ENCODE measurements around the gene BRINP3.

Gene BRINP3

DNA sequence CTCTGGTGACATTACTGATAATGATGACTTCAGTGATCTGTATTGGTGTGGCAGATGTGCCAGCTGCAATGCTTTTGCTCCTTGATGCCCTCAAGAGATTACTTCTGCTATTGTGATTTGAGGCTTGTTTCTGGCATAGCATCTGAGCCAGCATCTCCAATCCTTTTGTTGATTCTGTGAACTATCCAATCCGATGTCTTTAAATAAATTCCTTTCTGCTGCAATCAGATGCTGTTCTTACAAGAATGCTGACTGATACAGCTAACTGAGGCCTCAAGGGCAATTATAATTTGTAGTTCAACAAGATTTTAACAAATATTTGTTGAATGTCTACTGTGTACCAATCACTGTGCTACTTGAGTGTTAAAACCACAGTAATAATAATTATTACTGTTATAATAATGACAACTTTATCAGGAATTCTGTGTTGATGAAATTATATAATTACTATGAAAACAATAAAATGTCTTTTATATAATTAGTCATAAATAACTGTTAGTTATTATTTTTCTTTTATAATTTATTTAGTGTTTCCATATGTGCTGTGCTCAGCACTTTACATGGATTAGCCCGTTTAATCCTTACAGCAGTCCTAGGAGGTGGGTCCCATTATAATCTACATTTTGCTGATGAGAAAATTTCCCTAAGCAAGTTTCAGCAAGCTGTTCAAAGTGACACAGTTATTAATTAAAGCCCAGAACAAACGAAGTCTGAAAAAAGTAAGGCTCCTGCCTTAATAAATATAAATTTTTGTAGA, 308.2 kb downstream of the BRINP3 start:
- TF ChIP-seq CTCF (IDR thresholded peaks at IDR 0.05): no peak

DNA sequence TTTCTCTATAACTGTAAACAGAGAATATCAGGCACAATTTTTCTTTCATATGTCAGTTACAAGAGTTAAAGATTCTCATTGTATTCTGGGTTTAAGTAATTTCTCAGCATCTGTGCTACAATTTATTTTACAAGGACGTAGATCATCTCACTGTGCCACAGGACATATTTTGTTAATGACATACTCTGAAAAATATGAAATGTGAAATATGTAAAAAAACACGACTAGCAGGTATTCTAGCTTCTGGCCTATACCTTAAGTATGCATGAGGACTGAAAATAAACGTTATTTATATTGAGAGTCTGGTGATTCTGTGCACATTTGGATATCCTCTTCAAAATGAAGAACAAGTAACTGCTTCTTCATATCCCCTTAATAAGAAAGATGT, 308.8 kb downstream of the BRINP3 start:
- no peak for TF ChIP-seq CTCF (IDR thresholded peaks at IDR 0.05)

- no peak for TF ChIP-seq CTCF (IDR thresholded peaks at IDR 0.05)
Measured at GRCh38 chr1:190168116-190168892, 309.4 kb downstream of the BRINP3 start.

- TF ChIP-seq CTCF (IDR thresholded peaks at IDR 0.05): no peak
Measured at GRCh38 chr1:190159146-190159545, 318.5 kb downstream of the BRINP3 start.

- TF ChIP-seq CTCF (IDR thresholded peaks at IDR 0.05): no peak
Measured at GRCh38 chr1:190154744-190155143, 322.9 kb downstream of the BRINP3 start.

- no peak for TF ChIP-seq CTCF (IDR thresholded peaks at IDR 0.05)
Measured at GRCh38 chr1:190147616-190148015, 330.0 kb downstream of the BRINP3 start.

- no peak for TF ChIP-seq CTCF (IDR thresholded peaks at IDR 0.05)
Measured at GRCh38 chr1:190144650-190145049, 333.0 kb downstream of the BRINP3 start.

All from LNCAP (cell line).